Caki2 (cell line): ENCODE measurements around the gene GDF2. TPM values are rescaled to one million over a fixed set of nuclear protein-coding genes. Genes with fewer than 3 reads are reported as not detected.

Experiments used
- DNase-seq: peaks from one replicate; pipeline ENCODE4 v3.0.0-alpha.2; 2015; ENCODE audit warnings: low read depth
- in situ Hi-C: cut with HindIII; loops from 2 replicates; pipeline ENCODE4 v1.10.0; 2016; ENCODE audit warnings: low sequenced_read_pairs, low pct_unique_long_range_greater_than_20kb, mixed read lengths
- total RNA-seq: library from RNA; depleted of rRNA; stranded (reverse); fragments of >200 nt; shearing (Covaris generic); gene quantifications from 2 replicates; pipeline ENCODE4 v1.2.3, GENCODE V29; 2014; ENCODE audit warnings: low replicate concordance; rRNA removed

The GDF2 gene
- total RNA-seq, 1 experiment from 2014 or later = not detected

DNA sequence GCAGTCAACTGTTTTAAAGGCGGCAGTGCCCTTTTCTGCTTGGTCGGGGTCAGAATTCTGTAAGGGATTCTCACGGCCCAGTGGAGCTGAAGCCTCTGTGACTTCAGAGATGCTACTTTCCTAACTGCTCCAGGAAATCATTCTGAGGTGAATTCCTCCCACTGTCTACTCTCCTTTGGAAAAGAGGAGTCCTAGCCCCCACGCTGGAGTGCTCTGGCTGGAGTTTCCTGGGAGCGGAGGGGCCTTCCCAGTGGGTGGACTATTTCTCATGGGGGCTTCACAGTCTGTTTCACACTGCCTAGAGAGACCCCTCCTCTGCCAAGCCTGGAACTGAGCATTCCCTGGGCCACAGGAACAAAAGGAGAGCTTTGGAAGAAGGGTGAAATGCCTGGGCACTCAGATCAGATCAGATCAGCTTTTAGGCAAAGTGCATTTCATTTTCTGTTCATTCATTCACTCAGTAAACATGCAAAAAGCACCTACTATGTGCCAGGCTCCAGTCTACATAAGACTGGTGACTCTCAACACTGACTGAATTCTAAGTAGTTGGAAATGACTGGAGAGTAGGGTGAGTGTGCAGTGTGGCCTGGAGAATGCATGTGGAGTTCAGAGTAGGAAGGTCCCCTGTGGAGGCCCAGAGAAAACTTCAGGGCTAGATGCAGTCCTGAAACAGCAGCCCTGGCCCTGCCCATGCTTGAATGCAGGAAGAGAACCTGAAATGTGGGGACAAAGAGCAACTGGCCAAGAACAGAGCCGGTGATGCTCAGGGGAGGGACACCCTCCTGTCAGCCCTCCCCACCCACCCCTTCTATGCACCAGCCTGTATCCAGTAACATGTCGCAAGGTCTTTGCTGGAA lies 49.6 kb downstream of the GDF2 start:
- no peak for DNase-seq
- in situ Hi-C loops = no loop called here

DNA sequence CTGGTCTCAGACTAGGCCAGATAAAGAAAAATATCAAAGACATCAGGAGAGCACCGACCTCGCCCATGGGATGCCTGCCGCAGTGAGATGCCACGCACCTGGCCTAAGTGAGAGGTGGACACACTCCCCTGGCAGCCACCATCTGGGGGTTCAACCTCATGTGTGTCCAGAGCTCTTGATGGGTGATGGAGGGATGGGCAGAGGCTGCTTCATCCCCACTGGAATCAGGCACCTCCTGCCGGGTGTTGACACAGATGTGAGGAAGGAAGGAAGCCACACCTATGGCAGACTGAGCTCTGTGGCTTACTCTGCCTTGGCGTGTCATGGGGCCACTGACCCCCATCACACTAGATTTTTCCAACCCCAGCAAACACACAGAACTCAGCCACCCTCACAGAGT lies 50.5 kb downstream of the GDF2 start:
- in situ Hi-C loops = no loop called here
- no peak for DNase-seq

DNA sequence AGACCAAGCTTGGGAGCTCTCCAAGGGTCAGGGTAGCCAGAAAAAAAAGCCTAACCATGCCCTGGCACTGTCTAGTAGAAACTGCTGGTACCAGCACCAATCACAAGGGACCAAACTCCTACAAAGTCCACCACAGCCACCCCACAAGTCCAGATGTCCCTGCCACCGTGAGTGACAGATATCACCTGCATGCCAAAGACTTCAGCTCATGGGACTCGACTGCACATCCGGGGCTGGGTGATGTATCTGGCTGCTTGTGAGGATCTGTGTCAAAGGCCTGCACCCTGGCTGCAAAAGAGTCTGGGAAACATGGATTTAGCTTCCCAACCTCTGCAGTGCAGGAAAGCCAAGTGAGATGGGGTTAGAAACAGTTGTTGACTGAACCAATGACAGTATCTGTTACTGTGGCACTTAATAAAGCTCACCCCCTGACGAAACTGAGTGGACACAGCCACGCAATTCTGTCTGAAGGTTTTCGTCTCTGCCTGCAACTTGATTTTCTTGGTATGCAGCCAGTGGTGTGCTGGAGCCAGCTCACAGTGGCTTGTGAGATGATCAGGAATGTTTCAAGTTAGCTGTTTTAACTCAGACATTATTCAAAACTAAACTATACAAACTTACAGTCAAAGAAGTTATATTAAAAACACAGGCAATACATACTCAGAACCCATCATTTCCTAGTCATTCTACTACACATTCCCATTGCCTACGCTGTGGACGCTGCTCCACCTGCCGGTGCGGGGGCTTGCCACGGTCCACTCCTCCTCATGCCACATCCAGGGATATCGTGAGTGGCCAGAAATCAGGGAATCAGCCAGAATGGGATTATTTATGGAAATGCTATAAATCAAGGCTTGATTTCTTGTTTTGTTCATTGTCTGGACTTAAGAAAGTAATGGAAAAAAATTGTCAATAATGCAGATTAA lies 52.6 kb downstream of the GDF2 start:
- no peak for DNase-seq
- in situ Hi-C loops = no loop called here

DNA sequence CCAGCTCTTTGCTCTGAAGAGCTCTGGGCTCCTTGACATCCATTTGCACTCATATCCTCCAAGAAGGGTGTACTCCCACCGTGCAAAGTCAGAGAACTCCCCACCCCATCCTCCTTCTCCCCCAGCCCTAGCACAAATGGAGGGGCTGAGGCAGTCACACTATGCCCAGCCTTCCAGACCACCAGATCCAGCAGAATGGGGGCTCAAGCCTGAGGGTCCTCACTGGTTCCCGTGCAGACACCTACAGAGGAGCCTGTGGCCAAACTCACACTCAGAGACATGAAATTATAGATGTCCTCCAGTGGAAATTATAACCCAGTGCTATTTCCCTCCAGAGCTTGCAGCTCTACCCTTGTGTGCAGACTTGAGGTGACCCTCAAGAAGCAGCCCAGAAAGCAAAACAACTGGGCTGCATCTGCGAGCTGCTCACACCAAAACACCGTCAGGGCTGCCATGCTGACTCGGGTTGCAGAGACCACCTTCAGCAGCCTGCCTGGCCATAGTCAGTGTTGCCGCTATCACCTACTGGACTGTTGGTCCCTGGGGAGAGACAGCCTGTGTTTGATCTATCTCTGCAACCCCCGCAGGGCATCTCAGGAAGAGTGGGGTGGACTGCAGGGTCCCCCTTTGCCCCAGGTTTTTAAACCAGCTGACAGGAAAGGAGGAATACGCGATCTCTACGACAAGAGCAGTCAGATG lies 54.4 kb downstream of the GDF2 start:
- in situ Hi-C loops = no loop called here
- no peak for DNase-seq

Other genes with a start within 250 kb of the GDF2 start
- gene GDF10, start 22.3 kb upstream of the GDF2 start, total RNA-seq = not detected in 2 replicates
- gene RBP3, start 25.9 kb downstream of the GDF2 start, total RNA-seq = not detected in 2 replicates
- gene ZNF488, start 61.8 kb downstream of the GDF2 start, total RNA-seq = 0.41 TPM in 1 of 2 replicates, not detected in the other
- gene ANXA8, start 161.7 kb downstream of the GDF2 start, total RNA-seq = 0.68 and 0.72 TPM in 2 replicates
- gene FAM25G, start 169.2 kb downstream of the GDF2 start, total RNA-seq = not detected in 2 replicates
- gene AGAP9, start 201.2 kb downstream of the GDF2 start, total RNA-seq = 2.6 and 3.4 TPM in 2 replicates